ENCODE measurements around the gene NEK4.

Gene NEK4

GRCh38 chr3:52681596-52681995, 89.1 kb downstream of the NEK4 start:
- peaks cover 7% of the 10 kb centered on the region for H3K79me1 ChIP-seq (ENCODE audit: low read length)
- no peak for DNase-seq
- no peak overlapping the region for H4K12ac ChIP-seq (ENCODE audit: low read depth, low read length)
- no peak overlapping the region for H2BK5ac ChIP-seq (ENCODE audit: low read depth, low read length, poor library complexity)
- H3K23ac ChIP-seq (ENCODE audit: low read length) = no peak overlapping the region
- no peaks in the 10 kb centered on the region for H3K27me3 ChIP-seq (ENCODE audit: insufficient read depth, low read length)
- H3K79me2 ChIP-seq (ENCODE audit: control insufficient read depth, insufficient read depth, low read length, poor library complexity) = peaks cover 13% of the 10 kb centered on the region
- H3K4me3 ChIP-seq (ENCODE audit: low read depth, low read length) = no peak overlapping the region
- no peak overlapping the region for H2BK12ac ChIP-seq (ENCODE audit: low read length)
- no peak overlapping the region for H4K8ac ChIP-seq (ENCODE audit: low read depth, low read length)
- H3K36me3 ChIP-seq (ENCODE audit: control insufficient read depth in 1 of 2, insufficient read depth in 2 of 2, low read length in 2 of 2) = peaks cover 15 to 22% of the 10 kb centered on the region in 2 experiments
- H3K9ac ChIP-seq (ENCODE audit: low read length) = no peak overlapping the region
- no peak overlapping the region for H3K4me2 ChIP-seq (ENCODE audit: low read length)
- no CpG with 5 or more reads among the region's 3 CpGs for WGBS (ENCODE audit: extremely low coverage, insufficient coverage, insufficient read length)
- H3K14ac ChIP-seq (ENCODE audit: low read length) = no peak overlapping the region
- H3K18ac ChIP-seq (ENCODE audit: low read length) = no peak overlapping the region
- H2BK120ac ChIP-seq (ENCODE audit: insufficient read depth, low read length, poor library complexity) = no peak overlapping the region
- H3K9me3 ChIP-seq (ENCODE audit: insufficient read depth, low read depth, low read length) = no peaks in the 10 kb centered on the region
- no peak overlapping the region for H2AK5ac ChIP-seq (ENCODE audit: low read length)
- H4K91ac ChIP-seq (ENCODE audit: low read depth, low read length) = no peak overlapping the region
- no peak overlapping the region for H3K27ac ChIP-seq (ENCODE audit: low read depth, low read length)
- no peak overlapping the region for H2AFZ ChIP-seq (ENCODE audit: insufficient read depth, low read length, poor library complexity)
- H3K4ac ChIP-seq (ENCODE audit: low read depth, low read length) = peak overlapping the region; percentile 72
- peaks cover 0 to 3% of the 10 kb centered on the region in 2 experiments for H3K4me1 ChIP-seq (ENCODE audit: control insufficient read depth in 1 of 2, insufficient read depth in 2 of 2, low read length in 2 of 2)

GRCh38 chr3:52679811-52680210, 90.9 kb downstream of the NEK4 start:
- H3K4ac ChIP-seq (ENCODE audit: low read depth, low read length) = no peak overlapping the region
- WGBS (ENCODE audit: extremely low coverage, insufficient coverage, insufficient read length) = no CpG with 5 or more reads among the region's 1 CpG
- H4K12ac ChIP-seq (ENCODE audit: low read depth, low read length) = no peak overlapping the region
- H3K36me3 ChIP-seq (ENCODE audit: control insufficient read depth in 1 of 2, insufficient read depth in 2 of 2, low read length in 2 of 2) = peaks cover 15 to 24% of the 10 kb centered on the region in 2 experiments
- no peaks in the 10 kb centered on the region for H3K27me3 ChIP-seq (ENCODE audit: insufficient read depth, low read length)
- peaks cover 0 to 3% of the 10 kb centered on the region in 2 experiments for H3K4me1 ChIP-seq (ENCODE audit: control insufficient read depth in 1 of 2, insufficient read depth in 2 of 2, low read length in 2 of 2)
- H3K9me3 ChIP-seq (ENCODE audit: insufficient read depth, low read depth, low read length) = no peaks in the 10 kb centered on the region
- H3K4me2 ChIP-seq (ENCODE audit: low read length) = no peak overlapping the region
- peak overlapping the region; percentile 82 for H3K18ac ChIP-seq (ENCODE audit: low read length)
- H3K79me2 ChIP-seq (ENCODE audit: control insufficient read depth, insufficient read depth, low read length, poor library complexity) = peaks cover 5% of the 10 kb centered on the region
- no peak overlapping the region for H4K8ac ChIP-seq (ENCODE audit: low read depth, low read length)
- H3K9ac ChIP-seq (ENCODE audit: low read length) = no peak overlapping the region
- no peak overlapping the region for H2BK120ac ChIP-seq (ENCODE audit: insufficient read depth, low read length, poor library complexity)
- no peak for DNase-seq
- no peak overlapping the region for H2AK5ac ChIP-seq (ENCODE audit: low read length)
- H3K23ac ChIP-seq (ENCODE audit: low read length) = no peak overlapping the region
- no peak overlapping the region for H2BK5ac ChIP-seq (ENCODE audit: low read depth, low read length, poor library complexity)
- H2BK12ac ChIP-seq (ENCODE audit: low read length) = no peak overlapping the region
- H3K27ac ChIP-seq (ENCODE audit: low read depth, low read length) = no peak overlapping the region
- no peak overlapping the region for H2AFZ ChIP-seq (ENCODE audit: insufficient read depth, low read length, poor library complexity)
- no peak overlapping the region for H3K4me3 ChIP-seq (ENCODE audit: low read depth, low read length)
- no peaks in the 10 kb centered on the region for H3K79me1 ChIP-seq (ENCODE audit: low read length)
- H3K14ac ChIP-seq (ENCODE audit: low read length) = no peak overlapping the region
- H4K91ac ChIP-seq (ENCODE audit: low read depth, low read length) = no peak overlapping the region

- no peak overlapping the region for H3K9ac ChIP-seq (ENCODE audit: low read length)
Measured at GRCh38 chr3:52679199-52679538, 91.6 kb downstream of the NEK4 start.

GRCh38 chr3:52678265-52679198, 92.2 kb downstream of the NEK4 start:
- no peak overlapping the region for H3K9ac ChIP-seq (ENCODE audit: low read length)
- H3K27me3 ChIP-seq (ENCODE audit: insufficient read depth, low read length) = no peaks in the 10 kb centered on the region
- no peak overlapping the region for H2AFZ ChIP-seq (ENCODE audit: insufficient read depth, low read length, poor library complexity)
- no peak overlapping the region for H3K4me2 ChIP-seq (ENCODE audit: low read length)
- H3K36me3 ChIP-seq (ENCODE audit: control insufficient read depth in 1 of 2, insufficient read depth in 2 of 2, low read length in 2 of 2) = peaks cover 17 to 26% of the 10 kb centered on the region in 2 experiments
- no peak overlapping the region for H2BK5ac ChIP-seq (ENCODE audit: low read depth, low read length, poor library complexity)
- DNase-seq = no peak
- H3K79me1 ChIP-seq (ENCODE audit: low read length) = no peaks in the 10 kb centered on the region
- no CpG with 5 or more reads among the region's 6 CpGs for WGBS (ENCODE audit: extremely low coverage, insufficient coverage, insufficient read length)
- H3K4me1 ChIP-seq (ENCODE audit: control insufficient read depth in 1 of 2, insufficient read depth in 2 of 2, low read length in 2 of 2) = no peaks in the 10 kb centered on the region
- H2BK120ac ChIP-seq (ENCODE audit: insufficient read depth, low read length, poor library complexity) = no peak overlapping the region
- H4K8ac ChIP-seq (ENCODE audit: low read depth, low read length) = no peak overlapping the region
- no peaks in the 10 kb centered on the region for H3K9me3 ChIP-seq (ENCODE audit: insufficient read depth, low read depth, low read length)
- H3K14ac ChIP-seq (ENCODE audit: low read length) = no peak overlapping the region
- H3K23ac ChIP-seq (ENCODE audit: low read length) = no peak overlapping the region
- no peak overlapping the region for H3K4ac ChIP-seq (ENCODE audit: low read depth, low read length)
- H4K12ac ChIP-seq (ENCODE audit: low read depth, low read length) = no peak overlapping the region
- H3K18ac ChIP-seq (ENCODE audit: low read length) = no peak overlapping the region
- no peak overlapping the region for H3K27ac ChIP-seq (ENCODE audit: low read depth, low read length)
- no peak overlapping the region for H2BK12ac ChIP-seq (ENCODE audit: low read length)
- H3K4me3 ChIP-seq (ENCODE audit: low read depth, low read length) = no peak overlapping the region
- H4K91ac ChIP-seq (ENCODE audit: low read depth, low read length) = no peak overlapping the region
- H2AK5ac ChIP-seq (ENCODE audit: low read length) = no peak overlapping the region
- peaks cover 3% of the 10 kb centered on the region for H3K79me2 ChIP-seq (ENCODE audit: control insufficient read depth, insufficient read depth, low read length, poor library complexity)

More at GRCh38 chr3:52679199-52679538, 91.6 kb downstream of the NEK4 start:
- Histone ChIP-seq H4K91ac (ENCODE audit: low read depth, low read length) (no peak overlapping the region), H3K36me3 (ENCODE audit: control insufficient read depth in 1 of 2, insufficient read depth in 2 of 2, low read length in 2 of 2) (peaks cover 17 to 26% of the 10 kb centered on the region in 2 experiments), H4K12ac (ENCODE audit: low read depth, low read length) (no peak overlapping the region), H3K18ac (ENCODE audit: low read length) (no peak overlapping the region), H3K14ac (ENCODE audit: low read length) (no peak overlapping the region), H3K9me3 (ENCODE audit: insufficient read depth, low read depth, low read length) (no peaks in the 10 kb centered on the region), H2AFZ (ENCODE audit: insufficient read depth, low read length, poor library complexity) (no peak overlapping the region), H3K27ac (ENCODE audit: low read depth, low read length) (no peak overlapping the region), H3K4ac (ENCODE audit: low read depth, low read length) (no peak overlapping the region), H3K4me2 (ENCODE audit: low read length) (no peak overlapping the region), H2BK120ac (ENCODE audit: insufficient read depth, low read length, poor library complexity) (no peak overlapping the region), H3K4me1 (ENCODE audit: control insufficient read depth in 1 of 2, insufficient read depth in 2 of 2, low read length in 2 of 2) (peaks cover 0 to 3% of the 10 kb centered on the region in 2 experiments), H3K79me2 (ENCODE audit: control insufficient read depth, insufficient read depth, low read length, poor library complexity) (peaks cover 5% of the 10 kb centered on the region), H4K8ac (ENCODE audit: low read depth, low read length) (no peak overlapping the region), H3K4me3 (ENCODE audit: low read depth, low read length) (no peak overlapping the region), H2BK12ac (ENCODE audit: low read length) (no peak overlapping the region), H3K27me3 (ENCODE audit: insufficient read depth, low read length) (no peaks in the 10 kb centered on the region), H3K23ac (ENCODE audit: low read length) (no peak overlapping the region), H2BK5ac (ENCODE audit: low read depth, low read length, poor library complexity) (no peak overlapping the region), H3K79me1 (ENCODE audit: low read length) (no peaks in the 10 kb centered on the region), H2AK5ac (ENCODE audit: low read length) (no peak overlapping the region)
- no CpG with 5 or more reads among the region's 3 CpGs for WGBS (ENCODE audit: extremely low coverage, insufficient coverage, insufficient read length)
- no peak for DNase-seq
